Lung (tissue), 12 donors: Measurements from ENCODE around the gene GPC5. TPM values are rescaled to one million over a fixed set of nuclear protein-coding genes. Genes with fewer than 3 reads are reported as not detected.

ENCODE experiments used
- ATAC-seq: fragments of 200-7000 bp; cut with Tn5 transposase; one replicate; pipeline ENCODE4 v1.9.1; 2020; ENCODE audit warnings: moderate number of reproducible peaks; ENCODE audit not compliant: insufficient read depth, low FRiP score
- DNase-seq, 3 donors: peaks; one replicate each; pipeline ENCODE4 v3.0.0-alpha.2; 2013 to 2017
- H3K27ac ChIP-seq, 2 donors: one replicate each; pipeline ENCODE4 v1.5.1; 2013; ENCODE audit warnings: mild to moderate bottlenecking in 2 of 2, moderate library complexity in 2 of 2, control low read depth in 1 of 2, inconsistent platforms in 1 of 2, low read depth in 1 of 2, low read length in 1 of 2
- H3K27me3 ChIP-seq, 3 donors: one replicate each; pipeline ENCODE4 v1.5.1; 2013; ENCODE audit warnings: low read length in 2 of 3; ENCODE audit not compliant: control insufficient read depth in 3 of 3, insufficient read depth in 3 of 3
- H3K36me3 ChIP-seq, 4 donors: one replicate each; pipeline ENCODE4 v1.5.1; 2013; ENCODE audit warnings: low read length in 4 of 4, mild to moderate bottlenecking in 1 of 4, moderate library complexity in 1 of 4; ENCODE audit not compliant: control insufficient read depth in 4 of 4, insufficient read depth in 4 of 4
- H3K4me1 ChIP-seq, 5 donors: one replicate each; pipeline ENCODE4 v1.5.1; 2013; ENCODE audit warnings: low read length in 5 of 5, mild to moderate bottlenecking in 2 of 5, moderate library complexity in 1 of 5; ENCODE audit not compliant: control insufficient read depth in 5 of 5, insufficient read depth in 5 of 5
- H3K4me3 ChIP-seq: one replicate; pipeline ENCODE4 v1.5.1; 2013; ENCODE audit warnings: mild to moderate bottlenecking, control low read depth, moderate library complexity
- H3K9ac ChIP-seq, 2 donors: one replicate each; pipeline ENCODE4 v1.5.1; 2013; ENCODE audit warnings: low read length in 2 of 2, control low read depth in 1 of 2; ENCODE audit not compliant: insufficient read depth in 1 of 2
- H3K9me3 ChIP-seq, 4 donors: one replicate each; pipeline ENCODE4 v1.5.1; 2013; ENCODE audit warnings: low read length in 3 of 4, mild to moderate bottlenecking in 1 of 4, moderate library complexity in 1 of 4; ENCODE audit not compliant: control insufficient read depth in 4 of 4, insufficient read depth in 3 of 4
- WGBS, 2 donors: extraction: QIAGEN DNeasy Blood & Tissue Kit; methylation state at CpG; one replicate each; pipeline ENCODE4 v1.1.7; 2013; 5-methylcytosine and 5-hydroxymethylcytosine counted together
- polyA plus RNA-seq, 2 donors: library from polyadenylated mRNA; stranded (reverse); fragments of 200-250 nt; gene quantifications; one replicate each; pipeline ENCODE4 v1.2.1, GENCODE V29; 2013
- total RNA-seq, 2 donors: library from RNA; depleted of rRNA in 1 of 2; stranded (reverse); fragments of >200 nt in 1 of 2; gene quantifications; one replicate each; pipeline ENCODE4 v1.2.1, GENCODE V29; 2014 to 2021
- TF ChIP-seq, protein P1 (sequence below): IDR thresholded peaks from 2 replicates; pipeline ENCODE4 v1.5.1; 2012; ENCODE audit warnings: mild to moderate bottlenecking; ENCODE audit errors: control extremely low read depth, extremely low read depth
- donor health status: control.
- donor health status: control.
- donor health status: Bipolar disorder and iron deficiency.
- donor health status: healthy.
- donor health status: DM: yes; HTN: yes; CAD: no.

GPC5 gene
- total and polyA plus RNA-seq, 4 donors = 0.55 to 37.3 (median 4.4) TPM

GRCh38 chr13:92460479-92460878, 1062.1 kb downstream of the GPC5 start:
- no peak for DNase-seq
- no peak overlapping the region for H3K4me3 ChIP-seq
- H3K27me3 ChIP-seq = no peaks in the 10 kb centered on the region
- H3K9me3 ChIP-seq = no peaks in the 10 kb centered on the region
- no peak for ATAC-seq
- TF ChIP-seq, protein P1, sequence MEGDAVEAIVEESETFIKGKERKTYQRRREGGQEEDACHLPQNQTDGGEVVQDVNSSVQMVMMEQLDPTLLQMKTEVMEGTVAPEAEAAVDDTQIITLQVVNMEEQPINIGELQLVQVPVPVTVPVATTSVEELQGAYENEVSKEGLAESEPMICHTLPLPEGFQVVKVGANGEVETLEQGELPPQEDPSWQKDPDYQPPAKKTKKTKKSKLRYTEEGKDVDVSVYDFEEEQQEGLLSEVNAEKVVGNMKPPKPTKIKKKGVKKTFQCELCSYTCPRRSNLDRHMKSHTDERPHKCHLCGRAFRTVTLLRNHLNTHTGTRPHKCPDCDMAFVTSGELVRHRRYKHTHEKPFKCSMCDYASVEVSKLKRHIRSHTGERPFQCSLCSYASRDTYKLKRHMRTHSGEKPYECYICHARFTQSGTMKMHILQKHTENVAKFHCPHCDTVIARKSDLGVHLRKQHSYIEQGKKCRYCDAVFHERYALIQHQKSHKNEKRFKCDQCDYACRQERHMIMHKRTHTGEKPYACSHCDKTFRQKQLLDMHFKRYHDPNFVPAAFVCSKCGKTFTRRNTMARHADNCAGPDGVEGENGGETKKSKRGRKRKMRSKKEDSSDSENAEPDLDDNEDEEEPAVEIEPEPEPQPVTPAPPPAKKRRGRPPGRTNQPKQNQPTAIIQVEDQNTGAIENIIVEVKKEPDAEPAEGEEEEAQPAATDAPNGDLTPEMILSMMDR = no peak
- no peaks in the 10 kb centered on the region for H3K4me1 ChIP-seq
- H3K9ac ChIP-seq = no peak overlapping the region
- no peak overlapping the region for H3K27ac ChIP-seq
- no peaks in the 10 kb centered on the region for H3K36me3 ChIP-seq

GRCh38 chr13:92461402-92461801, 1063.0 kb downstream of the GPC5 start:
- no peaks in the 10 kb centered on the region for H3K36me3 ChIP-seq
- no peak overlapping the region for H3K4me3 ChIP-seq
- no peaks in the 10 kb centered on the region for H3K27me3 ChIP-seq
- H3K4me1 ChIP-seq = no peaks in the 10 kb centered on the region
- no peak overlapping the region for H3K27ac ChIP-seq
- ATAC-seq = no peak
- TF ChIP-seq, protein P1 = no peak
- H3K9ac ChIP-seq = no peak overlapping the region
- 87 to 88% methylated on average over 3 of the region's 3 CpGs for WGBS, 2 donors
- DNase-seq = no peak
- H3K9me3 ChIP-seq = no peaks in the 10 kb centered on the region

GRCh38 chr13:92461831-92462230, 1063.4 kb downstream of the GPC5 start:
- H3K4me3 ChIP-seq = no peak overlapping the region

GRCh38 chr13:92463134-92463533, 1064.7 kb downstream of the GPC5 start:
- Histone ChIP-seq H3K4me3 (no peak overlapping the region), H3K9ac (no peak overlapping the region), H3K36me3 (no peaks in the 10 kb centered on the region), H3K9me3 (no peaks in the 10 kb centered on the region), H3K27me3 (no peaks in the 10 kb centered on the region), H3K27ac (no peak overlapping the region), H3K4me1 (no peaks in the 10 kb centered on the region)
- TF ChIP-seq, protein P1 = no peak
- DNase-seq (peak in 1 of 3 donors; percentile 13), ATAC-seq (no peak)
- 37 to 55% methylated on average over 7 of the region's 7 CpGs for WGBS, 2 donors

More at GRCh38 chr13:92461831-92462230, 1063.4 kb downstream of the GPC5 start:
- Histone ChIP-seq H3K9ac (no peak overlapping the region), H3K36me3 (no peaks in the 10 kb centered on the region), H3K27ac (no peak overlapping the region), H3K4me1 (no peaks in the 10 kb centered on the region), H3K9me3 (no peaks in the 10 kb centered on the region), H3K27me3 (no peaks in the 10 kb centered on the region)
- WGBS, 2 donors = 87 to 93% methylated on average over 5 of the region's 5 CpGs
- DNase-seq (no peak), ATAC-seq (no peak)
- TF ChIP-seq, protein P1 = no peak
